ENCODE data around the gene ZNF845.

GRCh38 chr19:53311044-53311443, 22.5 kb upstream of the ZNF845 start:
- TF ChIP-seq CTCF (IDR thresholded peaks at IDR 0.05) (no peak), POLR2AphosphoS5 (IDR thresholded peaks at IDR 0.05) (no peak), POLR2A (IDR thresholded peaks at IDR 0.05) (no peak), EP300 (IDR thresholded peaks at IDR 0.05) (no peak)

All from suprapubic skin (tissue), 4 donors.